ENCODE results near the gene ZMIZ1. TPM values are rescaled to one million over a fixed set of nuclear protein-coding genes. Genes with fewer than 3 reads are reported as not detected.

Gene ZMIZ1
- polyA plus RNA-seq, 1 donor from 2014 or later = 26.8 TPM

GRCh38 chr10:79293841-79294581 lies 225.2 kb downstream of the ZMIZ1 start:
- H3K27me3 ChIP-seq (ENCODE audit: insufficient read depth, low read depth, low read length) = no peaks in the 10 kb centered on the region
- no peaks in the 10 kb centered on the region for H3K79me2 ChIP-seq (replicated peaks; ENCODE audit: insufficient read depth, low read length)
- no peak overlapping the region for H3K9ac ChIP-seq (ENCODE audit: low read length)
- H3K9me2 ChIP-seq (ENCODE audit: insufficient read depth, low read length) = no peaks in the 10 kb centered on the region
- no peaks in the 10 kb centered on the region for H3K9me3 ChIP-seq (ENCODE audit: low read length)
- H3K4me2 ChIP-seq (ENCODE audit: low read length) = no peak overlapping the region
- H2AFZ ChIP-seq (ENCODE audit: low read depth, low read length) = no peak overlapping the region
- peaks cover 3% of the 10 kb centered on the region for H3K36me3 ChIP-seq (ENCODE audit: insufficient read depth, low read length)
- no peak for TF ChIP-seq CTCF (IDR thresholded peaks at IDR 0.05; ENCODE audit: poor library complexity, severe bottlenecking)
- no peak for TF ChIP-seq TAF1 (IDR thresholded peaks at IDR 0.05; ENCODE audit: low read depth)
- TF ChIP-seq MXI1 (conservative IDR thresholded peaks at IDR 0.05; ENCODE audit: poor library complexity, severe bottlenecking) = no peak
- TF ChIP-seq EP300 (conservative IDR thresholded peaks at IDR 0.05; ENCODE audit: poor library complexity, severe bottlenecking) = no peak
- no peak for TF ChIP-seq REST (IDR thresholded peaks at IDR 0.05; ENCODE audit: borderline replicate concordance)
- no peak overlapping the region for H3K4me3 ChIP-seq (ENCODE audit: low read length)
- no peaks in the 10 kb centered on the region for H4K20me1 ChIP-seq (ENCODE audit: insufficient read depth)
- H3K27ac ChIP-seq (ENCODE audit: low read length) = no peak overlapping the region
- H3F3A ChIP-seq (ENCODE audit: insufficient read depth, low read length, poor library complexity, severe bottlenecking) = no peaks in the 10 kb centered on the region

- no peak overlapping the region for H3K9ac ChIP-seq (ENCODE audit: low read length)
- H2AFZ ChIP-seq (ENCODE audit: low read depth, low read length) = no peak overlapping the region
- no peak for TF ChIP-seq MXI1 (conservative IDR thresholded peaks at IDR 0.05; ENCODE audit: poor library complexity, severe bottlenecking)
- TF ChIP-seq TAF1 (IDR thresholded peaks at IDR 0.05; ENCODE audit: low read depth) = no peak
- no peak for TF ChIP-seq POLR2AphosphoS5 (IDR thresholded peaks at IDR 0.05)
- no peak for TF ChIP-seq EP300 (conservative IDR thresholded peaks at IDR 0.05; ENCODE audit: poor library complexity, severe bottlenecking)
- no peak for TF ChIP-seq EZH2 (IDR thresholded peaks at IDR 0.05; ENCODE audit: borderline replicate concordance, insufficient read depth, low read length, poor library complexity, severe bottlenecking)
- no peak for TF ChIP-seq SMC3 (conservative IDR thresholded peaks at IDR 0.05; ENCODE audit: poor library complexity)
- TF ChIP-seq REST (IDR thresholded peaks at IDR 0.05; ENCODE audit: borderline replicate concordance) = no peak
- no peak for TF ChIP-seq CTCF (IDR thresholded peaks at IDR 0.05; ENCODE audit: poor library complexity, severe bottlenecking)
- no peak for TF ChIP-seq RAD21 (conservative IDR thresholded peaks at IDR 0.05)
- H3K79me2 ChIP-seq (replicated peaks; ENCODE audit: insufficient read depth, low read length) = no peaks in the 10 kb centered on the region
- no peaks in the 10 kb centered on the region for H4K20me1 ChIP-seq (ENCODE audit: insufficient read depth)
- H3K9me2 ChIP-seq (ENCODE audit: insufficient read depth, low read length) = no peaks in the 10 kb centered on the region
- no peak overlapping the region for H3K4me3 ChIP-seq (ENCODE audit: low read length)
- H3F3A ChIP-seq (ENCODE audit: insufficient read depth, low read length, poor library complexity, severe bottlenecking) = no peaks in the 10 kb centered on the region
- H3K4me2 ChIP-seq (ENCODE audit: low read length) = no peak overlapping the region
- H3K36me3 ChIP-seq (ENCODE audit: insufficient read depth, low read length) = peaks cover 3% of the 10 kb centered on the region
- H3K9me3 ChIP-seq (ENCODE audit: low read length) = no peaks in the 10 kb centered on the region
- H3K27ac ChIP-seq (ENCODE audit: low read length) = no peak overlapping the region
- no peaks in the 10 kb centered on the region for H3K27me3 ChIP-seq (ENCODE audit: insufficient read depth, low read depth, low read length)
Observed at GRCh38 chr10:79295563-79295962, 226.8 kb downstream of the ZMIZ1 start.
